ENCODE measurements around the gene CTLA4.

CTLA4 gene

GRCh38 chr2:203842373-203842772, 25.2 kb upstream of the CTLA4 start:
- TF ChIP-seq CTCF (IDR thresholded peaks at IDR 0.05), result no peak

- TF ChIP-seq CTCF (IDR thresholded peaks at IDR 0.05), result no peak
Measured at GRCh38 chr2:203846490-203847105, 21.0 kb upstream of the CTLA4 start.

GRCh38 chr2:203849010-203849409, 18.6 kb upstream of the CTLA4 start:
- no peak for TF ChIP-seq CTCF (IDR thresholded peaks at IDR 0.05)

GRCh38 chr2:203852760-203853159, 14.8 kb upstream of the CTLA4 start:
- no peak for TF ChIP-seq CTCF (IDR thresholded peaks at IDR 0.05)

GRCh38 chr2:203853271-203853670, 14.3 kb upstream of the CTLA4 start:
- no peak for TF ChIP-seq CTCF (IDR thresholded peaks at IDR 0.05)

- TF ChIP-seq CTCF (IDR thresholded peaks at IDR 0.05), result no peak
Measured at GRCh38 chr2:203853722-203854121, 13.8 kb upstream of the CTLA4 start.

GRCh38 chr2:203855274-203855673, 12.3 kb upstream of the CTLA4 start:
- TF ChIP-seq CTCF (IDR thresholded peaks at IDR 0.05), result no peak

- no peak for TF ChIP-seq CTCF (IDR thresholded peaks at IDR 0.05)
Measured at GRCh38 chr2:203857656-203858055, 9.9 kb upstream of the CTLA4 start.
